ENCODE results near the gene SNX22. TPM values are rescaled to one million over a fixed set of nuclear protein-coding genes. Genes with fewer than 3 reads are reported as not detected.
A peak's percentile ranks its signal among the peaks of the same experiment; 100 is the strongest.

The SNX22 gene
- total and polyA plus RNA-seq, 9 of the 15 experiments (the other 6 are each of a cell fraction or from before 2014, with no cell fraction given), result 0.91 to 3.0 (median 2.0) TPM

DNA sequence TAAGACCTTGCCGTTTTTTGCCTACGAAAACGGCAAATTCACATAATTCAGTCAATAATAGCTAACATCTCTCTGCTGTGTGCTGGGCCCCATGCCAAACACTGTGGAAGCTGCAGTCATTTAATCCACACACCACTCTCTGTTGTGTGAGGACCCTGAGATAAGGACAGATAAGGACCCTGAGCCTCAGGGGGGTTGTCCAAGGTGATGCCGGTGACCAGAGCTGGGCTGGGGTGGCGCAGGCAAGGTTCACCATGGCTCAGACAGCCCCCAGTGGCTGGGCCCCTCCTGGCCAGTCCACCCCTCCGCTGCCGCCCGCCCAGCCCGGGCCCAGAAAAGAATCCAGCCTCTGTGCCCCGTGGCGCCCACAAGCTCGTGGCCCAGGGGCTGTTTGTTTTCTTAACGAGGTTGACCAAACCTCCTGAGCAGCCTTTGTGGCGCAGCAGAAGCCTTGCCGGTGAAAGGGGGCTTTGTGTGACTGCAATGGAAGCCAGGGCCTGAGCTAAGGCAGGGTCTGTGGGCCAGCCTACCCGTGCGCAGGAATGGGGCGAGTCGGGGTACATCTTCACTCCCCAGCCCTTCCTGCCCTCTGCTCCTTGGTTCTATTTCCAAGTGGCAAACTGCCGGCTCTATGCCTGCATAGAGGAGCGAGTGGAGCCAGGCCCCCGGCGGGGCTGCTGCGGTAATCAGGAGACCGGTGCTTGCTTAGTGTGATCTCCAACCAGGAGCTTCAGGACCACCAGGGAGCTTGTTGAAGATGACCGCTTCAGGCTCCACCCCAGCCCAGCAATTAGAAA lies 4.4 kb upstream of the SNX22 start (continued):
- TF ChIP-seq, protein P1, sequence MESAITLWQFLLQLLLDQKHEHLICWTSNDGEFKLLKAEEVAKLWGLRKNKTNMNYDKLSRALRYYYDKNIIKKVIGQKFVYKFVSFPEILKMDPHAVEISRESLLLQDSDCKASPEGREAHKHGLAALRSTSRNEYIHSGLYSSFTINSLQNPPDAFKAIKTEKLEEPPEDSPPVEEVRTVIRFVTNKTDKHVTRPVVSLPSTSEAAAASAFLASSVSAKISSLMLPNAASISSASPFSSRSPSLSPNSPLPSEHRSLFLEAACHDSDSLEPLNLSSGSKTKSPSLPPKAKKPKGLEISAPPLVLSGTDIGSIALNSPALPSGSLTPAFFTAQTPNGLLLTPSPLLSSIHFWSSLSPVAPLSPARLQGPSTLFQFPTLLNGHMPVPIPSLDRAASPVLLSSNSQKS (CRISPR knock-in tag; IDR thresholded peaks at IDR 0.05), result no peak
- no peak for TF ChIP-seq CHD4 (IDR thresholded peaks at IDR 0.05; ENCODE audit: insufficient read depth, insufficient replicate concordance, low read depth, low read length, poor library complexity, severe bottlenecking)
- no peak for TF ChIP-seq KDM5B (IDR thresholded peaks at IDR 0.05; ENCODE audit: insufficient replicate concordance, low read depth, low read length)
- TF ChIP-seq, protein P2, sequence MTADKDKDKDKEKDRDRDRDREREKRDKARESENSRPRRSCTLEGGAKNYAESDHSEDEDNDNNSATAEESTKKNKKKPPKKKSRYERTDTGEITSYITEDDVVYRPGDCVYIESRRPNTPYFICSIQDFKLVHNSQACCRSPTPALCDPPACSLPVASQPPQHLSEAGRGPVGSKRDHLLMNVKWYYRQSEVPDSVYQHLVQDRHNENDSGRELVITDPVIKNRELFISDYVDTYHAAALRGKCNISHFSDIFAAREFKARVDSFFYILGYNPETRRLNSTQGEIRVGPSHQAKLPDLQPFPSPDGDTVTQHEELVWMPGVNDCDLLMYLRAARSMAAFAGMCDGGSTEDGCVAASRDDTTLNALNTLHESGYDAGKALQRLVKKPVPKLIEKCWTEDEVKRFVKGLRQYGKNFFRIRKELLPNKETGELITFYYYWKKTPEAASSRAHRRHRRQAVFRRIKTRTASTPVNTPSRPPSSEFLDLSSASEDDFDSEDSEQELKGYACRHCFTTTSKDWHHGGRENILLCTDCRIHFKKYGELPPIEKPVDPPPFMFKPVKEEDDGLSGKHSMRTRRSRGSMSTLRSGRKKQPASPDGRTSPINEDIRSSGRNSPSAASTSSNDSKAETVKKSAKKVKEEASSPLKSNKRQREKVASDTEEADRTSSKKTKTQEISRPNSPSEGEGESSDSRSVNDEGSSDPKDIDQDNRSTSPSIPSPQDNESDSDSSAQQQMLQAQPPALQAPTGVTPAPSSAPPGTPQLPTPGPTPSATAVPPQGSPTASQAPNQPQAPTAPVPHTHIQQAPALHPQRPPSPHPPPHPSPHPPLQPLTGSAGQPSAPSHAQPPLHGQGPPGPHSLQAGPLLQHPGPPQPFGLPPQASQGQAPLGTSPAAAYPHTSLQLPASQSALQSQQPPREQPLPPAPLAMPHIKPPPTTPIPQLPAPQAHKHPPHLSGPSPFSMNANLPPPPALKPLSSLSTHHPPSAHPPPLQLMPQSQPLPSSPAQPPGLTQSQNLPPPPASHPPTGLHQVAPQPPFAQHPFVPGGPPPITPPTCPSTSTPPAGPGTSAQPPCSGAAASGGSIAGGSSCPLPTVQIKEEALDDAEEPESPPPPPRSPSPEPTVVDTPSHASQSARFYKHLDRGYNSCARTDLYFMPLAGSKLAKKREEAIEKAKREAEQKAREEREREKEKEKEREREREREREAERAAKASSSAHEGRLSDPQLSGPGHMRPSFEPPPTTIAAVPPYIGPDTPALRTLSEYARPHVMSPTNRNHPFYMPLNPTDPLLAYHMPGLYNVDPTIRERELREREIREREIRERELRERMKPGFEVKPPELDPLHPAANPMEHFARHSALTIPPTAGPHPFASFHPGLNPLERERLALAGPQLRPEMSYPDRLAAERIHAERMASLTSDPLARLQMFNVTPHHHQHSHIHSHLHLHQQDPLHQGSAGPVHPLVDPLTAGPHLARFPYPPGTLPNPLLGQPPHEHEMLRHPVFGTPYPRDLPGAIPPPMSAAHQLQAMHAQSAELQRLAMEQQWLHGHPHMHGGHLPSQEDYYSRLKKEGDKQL (CRISPR knock-in tag; IDR thresholded peaks at IDR 0.05; ENCODE audit: borderline replicate concordance), result no peak
- TF ChIP-seq RUNX1 (IDR thresholded peaks at IDR 0.05; ENCODE audit: low read depth), result no peak
- 0 out of 2 replicates have a peak, but pooled peaks have one; percentile 42 for TF ChIP-seq ESRRA (IDR thresholded peaks at IDR 0.05; ENCODE audit: borderline replicate concordance, low read depth)
- TF ChIP-seq DDX20 (tag; IDR thresholded peaks at IDR 0.05; ENCODE audit: low read depth), result no peak
- peak; percentile 64 for TF ChIP-seq POLR2G (IDR thresholded peaks at IDR 0.05; ENCODE audit: low read depth, low read length)
- TF ChIP-seq RFX7 (CRISPR knock-in tag; IDR thresholded peaks at IDR 0.05), result no peak
- TF ChIP-seq TAL1 (IDR thresholded peaks at IDR 0.05), result peak; percentile 53; the same call in 1 of the 2 replicates
- TF ChIP-seq, protein P3, sequence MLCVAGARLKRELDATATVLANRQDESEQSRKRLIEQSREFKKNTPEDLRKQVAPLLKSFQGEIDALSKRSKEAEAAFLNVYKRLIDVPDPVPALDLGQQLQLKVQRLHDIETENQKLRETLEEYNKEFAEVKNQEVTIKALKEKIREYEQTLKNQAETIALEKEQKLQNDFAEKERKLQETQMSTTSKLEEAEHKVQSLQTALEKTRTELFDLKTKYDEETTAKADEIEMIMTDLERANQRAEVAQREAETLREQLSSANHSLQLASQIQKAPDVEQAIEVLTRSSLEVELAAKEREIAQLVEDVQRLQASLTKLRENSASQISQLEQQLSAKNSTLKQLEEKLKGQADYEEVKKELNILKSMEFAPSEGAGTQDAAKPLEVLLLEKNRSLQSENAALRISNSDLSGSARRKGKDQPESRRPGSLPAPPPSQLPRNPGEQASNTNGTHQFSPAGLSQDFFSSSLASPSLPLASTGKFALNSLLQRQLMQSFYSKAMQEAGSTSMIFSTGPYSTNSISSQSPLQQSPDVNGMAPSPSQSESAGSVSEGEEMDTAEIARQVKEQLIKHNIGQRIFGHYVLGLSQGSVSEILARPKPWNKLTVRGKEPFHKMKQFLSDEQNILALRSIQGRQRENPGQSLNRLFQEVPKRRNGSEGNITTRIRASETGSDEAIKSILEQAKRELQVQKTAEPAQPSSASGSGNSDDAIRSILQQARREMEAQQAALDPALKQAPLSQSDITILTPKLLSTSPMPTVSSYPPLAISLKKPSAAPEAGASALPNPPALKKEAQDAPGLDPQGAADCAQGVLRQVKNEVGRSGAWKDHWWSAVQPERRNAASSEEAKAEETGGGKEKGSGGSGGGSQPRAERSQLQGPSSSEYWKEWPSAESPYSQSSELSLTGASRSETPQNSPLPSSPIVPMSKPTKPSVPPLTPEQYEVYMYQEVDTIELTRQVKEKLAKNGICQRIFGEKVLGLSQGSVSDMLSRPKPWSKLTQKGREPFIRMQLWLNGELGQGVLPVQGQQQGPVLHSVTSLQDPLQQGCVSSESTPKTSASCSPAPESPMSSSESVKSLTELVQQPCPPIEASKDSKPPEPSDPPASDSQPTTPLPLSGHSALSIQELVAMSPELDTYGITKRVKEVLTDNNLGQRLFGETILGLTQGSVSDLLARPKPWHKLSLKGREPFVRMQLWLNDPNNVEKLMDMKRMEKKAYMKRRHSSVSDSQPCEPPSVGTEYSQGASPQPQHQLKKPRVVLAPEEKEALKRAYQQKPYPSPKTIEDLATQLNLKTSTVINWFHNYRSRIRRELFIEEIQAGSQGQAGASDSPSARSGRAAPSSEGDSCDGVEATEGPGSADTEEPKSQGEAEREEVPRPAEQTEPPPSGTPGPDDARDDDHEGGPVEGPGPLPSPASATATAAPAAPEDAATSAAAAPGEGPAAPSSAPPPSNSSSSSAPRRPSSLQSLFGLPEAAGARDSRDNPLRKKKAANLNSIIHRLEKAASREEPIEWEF (CRISPR knock-in tag; IDR thresholded peaks at IDR 0.05), result no peak
- TF ChIP-seq, protein P4, sequence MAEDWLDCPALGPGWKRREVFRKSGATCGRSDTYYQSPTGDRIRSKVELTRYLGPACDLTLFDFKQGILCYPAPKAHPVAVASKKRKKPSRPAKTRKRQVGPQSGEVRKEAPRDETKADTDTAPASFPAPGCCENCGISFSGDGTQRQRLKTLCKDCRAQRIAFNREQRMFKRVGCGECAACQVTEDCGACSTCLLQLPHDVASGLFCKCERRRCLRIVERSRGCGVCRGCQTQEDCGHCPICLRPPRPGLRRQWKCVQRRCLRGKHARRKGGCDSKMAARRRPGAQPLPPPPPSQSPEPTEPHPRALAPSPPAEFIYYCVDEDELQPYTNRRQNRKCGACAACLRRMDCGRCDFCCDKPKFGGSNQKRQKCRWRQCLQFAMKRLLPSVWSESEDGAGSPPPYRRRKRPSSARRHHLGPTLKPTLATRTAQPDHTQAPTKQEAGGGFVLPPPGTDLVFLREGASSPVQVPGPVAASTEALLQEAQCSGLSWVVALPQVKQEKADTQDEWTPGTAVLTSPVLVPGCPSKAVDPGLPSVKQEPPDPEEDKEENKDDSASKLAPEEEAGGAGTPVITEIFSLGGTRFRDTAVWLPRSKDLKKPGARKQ (CRISPR knock-in tag; IDR thresholded peaks at IDR 0.05), result no peak

Measured in K562 (cell line).